GM18499 (cell line): ENCODE results near the gene RASL11B.

ENCODE experiments used
- ATAC-seq: cut with Tn5 transposase; IDR thresholded peaks from one replicate; pipeline ENCODE4 v1.9.1; 2021; ENCODE audit warnings: moderate number of reproducible peaks; ENCODE audit not compliant: insufficient read depth, unreplicated experiment

Gene RASL11B

GRCh38 chr4:52870225-52870624 is 8.1 kb downstream of the RASL11B start:
- ATAC-seq, result no peak

GRCh38 chr4:52873191-52873590 is 11.1 kb downstream of the RASL11B start:
- no peak for ATAC-seq

DNA sequence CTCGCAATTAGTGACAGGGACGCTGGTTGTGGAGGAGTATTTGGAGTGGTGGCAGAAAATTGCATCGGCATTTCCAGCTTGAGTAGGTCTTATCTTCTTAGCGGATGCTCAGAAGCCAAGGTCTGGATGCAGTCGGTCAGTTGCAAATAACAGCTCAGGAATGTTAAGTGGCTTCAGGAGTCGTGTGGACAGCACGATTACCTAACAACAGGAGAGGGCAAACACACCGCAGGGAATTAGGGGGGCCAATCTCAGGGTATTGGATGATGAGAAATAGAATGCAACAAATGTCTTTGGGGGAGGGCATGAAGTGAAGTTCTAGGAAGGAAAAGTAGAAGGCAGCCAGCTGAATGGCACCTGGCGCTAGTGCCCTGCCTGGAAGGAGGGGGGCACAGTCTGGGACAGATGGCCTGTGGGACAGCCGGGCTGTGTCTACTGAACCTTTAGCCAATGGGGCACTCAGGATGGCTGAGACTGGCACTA is 11.8 kb downstream of the RASL11B start:
- ATAC-seq, result no peak

- ATAC-seq, result no peak
Measured at GRCh38 chr4:52874948-52875347, 12.8 kb downstream of the RASL11B start.

DNA sequence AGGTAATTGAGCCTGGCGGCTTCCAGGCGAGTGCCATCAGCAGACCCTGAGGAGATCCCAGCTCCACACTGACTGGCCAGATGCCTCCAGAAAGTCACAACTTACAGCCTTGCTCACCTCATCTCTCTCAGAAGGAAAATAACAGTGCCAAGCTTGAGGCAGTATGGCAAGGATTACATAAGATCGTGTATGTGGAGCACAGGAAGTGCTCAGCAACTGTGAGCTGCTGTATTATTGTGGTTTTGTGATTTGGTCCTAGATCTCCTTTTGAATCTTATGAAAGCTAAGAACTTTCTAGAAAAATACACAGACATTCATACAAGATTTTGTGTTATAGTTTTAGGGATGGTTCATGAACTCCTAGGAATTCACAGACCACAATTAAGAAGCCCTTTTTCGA is 14.0 kb downstream of the RASL11B start:
- ATAC-seq, result no peak

DNA sequence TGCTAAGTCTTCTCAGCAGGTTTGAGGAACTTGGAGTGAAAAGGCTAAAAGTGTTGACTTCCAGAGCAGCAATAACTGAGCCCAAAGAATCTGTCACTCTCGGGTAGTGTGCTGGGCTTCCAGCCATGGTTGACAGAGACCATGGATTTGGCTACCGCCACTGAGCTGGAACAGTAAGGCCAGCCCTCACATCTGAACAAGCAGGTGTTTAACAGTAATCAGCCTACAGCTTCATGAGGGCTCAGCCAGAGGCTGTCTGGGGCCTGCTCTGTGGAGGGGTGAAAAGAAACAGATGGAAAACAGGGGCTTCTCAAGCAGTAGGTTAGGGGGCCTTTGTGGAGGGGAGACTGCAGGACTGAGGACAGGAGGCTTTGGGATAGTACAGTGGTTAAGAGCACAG is 14.9 kb downstream of the RASL11B start:
- ATAC-seq, result no peak

DNA sequence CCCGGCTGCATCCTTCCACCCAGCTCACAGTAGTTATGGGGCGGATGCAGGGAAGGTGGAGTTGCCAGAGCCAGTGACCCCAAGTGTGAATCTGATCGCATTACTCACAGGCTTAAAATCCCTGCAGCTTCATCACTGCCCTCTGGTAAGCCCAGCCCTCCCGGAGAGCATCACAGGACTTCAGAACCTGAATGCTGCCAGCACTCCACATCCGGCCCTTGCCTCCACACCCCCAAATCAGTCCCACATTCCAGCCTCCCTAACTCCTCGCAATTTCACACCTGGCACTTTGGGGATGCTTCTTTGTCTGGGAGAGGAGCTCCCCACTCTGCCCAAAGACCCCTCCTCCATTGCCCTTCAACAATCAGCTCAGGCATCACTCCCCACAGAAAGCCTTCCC is 15.6 kb downstream of the RASL11B start:
- ATAC-seq, result no peak

DNA sequence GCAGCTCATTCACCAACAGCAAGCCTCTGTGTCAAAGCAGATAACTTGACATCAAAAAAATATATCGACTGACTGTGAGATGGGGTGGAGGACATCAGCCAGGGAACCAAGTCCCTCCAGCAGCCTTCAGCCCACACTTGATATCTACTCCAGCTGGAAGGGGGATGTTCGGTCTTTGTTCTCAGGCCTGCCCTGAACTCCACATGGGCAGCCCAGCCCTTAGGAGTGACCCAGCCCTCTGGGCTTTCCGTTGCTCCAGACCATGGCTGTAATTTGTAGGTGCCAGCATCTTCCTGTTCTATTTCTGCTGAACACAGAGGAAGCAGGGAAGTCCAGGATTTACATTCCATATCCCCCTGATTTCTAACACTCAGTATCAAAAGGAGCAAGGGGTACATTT is 17.4 kb downstream of the RASL11B start:
- no peak for ATAC-seq

DNA sequence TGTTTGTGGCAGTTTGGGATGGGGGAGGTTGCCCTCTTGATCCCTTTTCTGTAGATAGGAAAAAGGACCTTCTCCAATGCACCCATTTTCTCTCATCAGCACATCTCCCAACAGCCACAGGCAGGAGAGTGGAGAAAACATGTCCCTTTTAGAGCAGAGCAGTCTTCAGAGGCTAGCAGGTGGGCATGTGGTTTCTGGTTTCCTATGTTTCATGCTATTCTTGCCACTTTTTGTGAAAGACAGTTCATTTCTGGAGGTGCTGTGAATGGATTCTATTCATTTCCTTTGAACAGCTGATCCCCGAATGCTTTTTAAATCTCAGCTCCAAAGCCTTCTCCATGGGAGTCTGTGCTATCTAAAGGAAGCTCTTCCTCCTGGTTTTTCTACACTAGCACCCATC is 18.9 kb downstream of the RASL11B start:
- no peak for ATAC-seq

GRCh38 chr4:52883183-52883621 is 21.1 kb downstream of the RASL11B start:
- ATAC-seq, result no peak

- ATAC-seq, result no peak
Measured at GRCh38 chr4:52883707-52884669, 21.9 kb downstream of the RASL11B start.

DNA sequence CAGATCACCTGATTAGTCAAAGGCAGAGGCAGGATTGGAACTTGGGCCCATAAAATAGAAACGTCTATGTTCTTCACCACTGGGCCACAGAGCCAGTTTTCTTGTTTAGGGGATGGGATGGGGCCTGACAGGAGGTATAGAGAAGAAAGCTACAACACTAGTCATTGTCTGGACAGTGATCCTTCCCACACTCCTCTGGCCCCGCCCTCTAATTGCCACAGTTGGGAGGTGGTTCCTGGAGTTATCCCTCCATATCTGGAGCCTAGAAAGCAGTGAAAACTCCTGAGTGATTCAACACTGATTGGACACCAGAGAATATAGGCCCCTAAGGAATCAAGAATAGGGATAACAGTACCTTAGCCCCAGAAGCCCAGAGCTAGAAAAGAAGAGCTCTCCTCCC is 22.9 kb downstream of the RASL11B start:
- ATAC-seq, result no peak

DNA sequence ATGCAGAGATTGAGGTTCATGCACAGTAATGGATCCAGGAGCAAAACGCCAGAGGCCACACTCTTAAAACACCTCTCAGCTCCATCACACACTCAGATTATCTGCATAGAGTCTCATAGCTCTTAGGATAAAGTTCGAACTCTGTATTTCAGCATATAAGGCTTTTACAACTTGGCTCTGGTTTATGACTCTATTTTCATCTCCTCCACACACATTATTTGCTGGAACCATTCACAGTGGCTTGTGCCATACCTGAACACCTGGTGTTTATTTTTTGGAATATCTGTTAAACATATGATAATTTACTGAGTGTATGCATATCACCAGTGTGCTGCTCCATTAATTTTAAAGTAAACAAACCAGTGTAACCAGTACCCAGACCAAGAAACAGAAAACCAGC is 27.2 kb downstream of the RASL11B start:
- no peak for ATAC-seq

GRCh38 chr4:52889778-52890520 is 27.8 kb downstream of the RASL11B start:
- ATAC-seq, result no peak

- ATAC-seq, result no peak
Measured at GRCh38 chr4:52890521-52890791, 28.3 kb downstream of the RASL11B start.

GRCh38 chr4:52891743-52892142 is 29.6 kb downstream of the RASL11B start:
- ATAC-seq, result no peak

DNA sequence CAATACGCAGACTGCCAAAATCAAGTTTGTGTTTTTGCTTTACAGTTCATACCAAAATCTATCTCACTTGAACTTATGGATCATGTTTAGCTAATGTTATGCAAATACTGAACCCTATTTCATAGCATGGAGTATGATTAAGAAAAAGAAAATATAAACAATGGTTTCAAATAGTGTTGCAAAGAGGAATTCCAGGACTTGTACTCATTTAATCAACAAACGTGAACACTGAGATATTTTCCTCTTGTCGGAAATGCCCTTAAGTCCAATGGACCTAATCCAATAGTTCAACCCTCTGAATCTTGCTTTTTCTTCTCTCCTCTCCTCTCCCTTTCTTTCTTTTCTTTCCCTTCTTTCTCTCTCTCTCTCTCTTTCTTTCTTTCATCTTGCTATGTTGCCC is 30.8 kb downstream of the RASL11B start:
- ATAC-seq, result no peak

DNA sequence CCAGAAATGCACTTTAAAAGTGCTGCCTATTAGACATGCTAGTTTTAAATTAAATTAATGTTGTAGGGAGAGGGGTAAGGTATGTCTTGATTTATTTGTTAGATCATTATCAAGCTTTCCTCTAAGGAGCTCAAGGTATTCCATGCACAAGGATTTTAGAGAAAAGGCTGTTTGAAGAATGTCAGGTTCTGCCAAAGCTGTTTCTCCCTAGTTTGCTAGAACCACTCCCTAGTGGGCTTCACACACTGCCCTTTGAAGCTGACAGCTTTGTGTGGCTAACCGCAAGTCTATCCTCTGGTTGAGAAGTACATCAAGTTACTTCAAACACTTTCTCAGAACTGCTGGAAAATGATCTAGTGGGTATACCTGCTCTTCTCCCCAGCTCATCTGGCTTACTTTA is 32.3 kb downstream of the RASL11B start:
- no peak for ATAC-seq

- ATAC-seq, result no peak
Measured at GRCh38 chr4:52903273-52903672, 41.2 kb downstream of the RASL11B start.

- no peak for ATAC-seq
Measured at GRCh38 chr4:52904421-52904820, 42.3 kb downstream of the RASL11B start.

GRCh38 chr4:52907510-52907909 is 45.4 kb downstream of the RASL11B start:
- no peak for ATAC-seq

- ATAC-seq, result no peak
Measured at GRCh38 chr4:52910115-52910514, 48.0 kb downstream of the RASL11B start.
